ENCODE results near the gene KAZN.

Gene KAZN

GRCh38 chr1:15100880-15101760 lies 502.6 kb downstream of the KAZN start:
- DNase-seq, result no peak

GRCh38 chr1:15101801-15102200 lies 503.3 kb downstream of the KAZN start:
- no peak for DNase-seq

GRCh38 chr1:15102646-15103045 lies 504.2 kb downstream of the KAZN start:
- DNase-seq, result no peak

- DNase-seq, result no peak
Measured at GRCh38 chr1:15103211-15103610, 504.7 kb downstream of the KAZN start.

- DNase-seq, result no peak
Measured at GRCh38 chr1:15103906-15104305, 505.4 kb downstream of the KAZN start.

- no peak for DNase-seq
Measured at GRCh38 chr1:15104768-15105167, 506.3 kb downstream of the KAZN start.

- no peak for DNase-seq
Measured at GRCh38 chr1:15106608-15107007, 508.1 kb downstream of the KAZN start.

- DNase-seq, result no peak
Measured at GRCh38 chr1:15107058-15107687, 508.7 kb downstream of the KAZN start.

- no peak for DNase-seq
Measured at GRCh38 chr1:15107911-15108310, 509.4 kb downstream of the KAZN start.

GRCh38 chr1:15110128-15110866 lies 511.8 kb downstream of the KAZN start:
- no peak for DNase-seq

- no peak for DNase-seq
Measured at GRCh38 chr1:15110867-15111230, 512.4 kb downstream of the KAZN start.

- no peak for DNase-seq
Measured at GRCh38 chr1:15113146-15113545, 514.7 kb downstream of the KAZN start.

GRCh38 chr1:15114884-15115283 lies 516.4 kb downstream of the KAZN start:
- DNase-seq, result no peak

GRCh38 chr1:15115542-15116330 lies 517.3 kb downstream of the KAZN start:
- DNase-seq, result no peak

GRCh38 chr1:15116966-15117365 lies 518.5 kb downstream of the KAZN start:
- DNase-seq, result no peak

- DNase-seq, result no peak
Measured at GRCh38 chr1:15117671-15118325, 519.3 kb downstream of the KAZN start.

GRCh38 chr1:15118579-15118978 lies 520.1 kb downstream of the KAZN start:
- no peak for DNase-seq

- no peak for DNase-seq
Measured at GRCh38 chr1:15120251-15120945, 521.9 kb downstream of the KAZN start.

GRCh38 chr1:15122331-15122730 lies 523.8 kb downstream of the KAZN start:
- DNase-seq, result no peak

- no peak for DNase-seq
Measured at GRCh38 chr1:15123270-15123669, 524.8 kb downstream of the KAZN start.

GRCh38 chr1:15123925-15124324 lies 525.4 kb downstream of the KAZN start:
- DNase-seq, result no peak

Data from stimulated activated CD4-positive, alpha-beta T cell treated with anti-CD3 and anti-CD28 coated beads, Interleukin-4, amount 100 ng/mL, for 4 hours (primary cell).